NCI-H82 treated with DMSO at 0.1 percent for 48 hours (cell line): ENCODE results near the gene CXCL16.
A peak's percentile ranks its signal among the peaks of the same experiment; 100 is the strongest.

Source experiments
- DNase-seq: peaks from one replicate; lab custom pipeline; 2025; ENCODE audit not compliant: unreplicated experiment; lab: John Stamatoyannopoulos, UW

Gene CXCL16

GRCh38 chr17:4739122-4740024 lies at the start of gene CXCL16, which contains the start of gene ZMYND15:
CXCL16 (minus strand) TSS chr17:4739928; CDS start chr17:4739339, 589 bp downstream.
ZMYND15 (plus strand) TSS chr17:4739833; CDS start chr17:4740549, 716 bp downstream.
- no peak for DNase-seq

- no peak for DNase-seq
Measured at GRCh38 chr17:4788807-4789700, 49.3 kb upstream of the CXCL16 start, which contains the start of gene GLTPD2. GLTPD2 (plus strand) TSS chr17:4788964; CDS start chr17:4789012, 48 bp downstream.

GRCh38 chr17:4788159-4788806 lies 48.6 kb upstream of the CXCL16 start:
- DNase-seq, result no peak

- DNase-seq, result no peak
Measured at GRCh38 chr17:4786516-4786915, 46.8 kb upstream of the CXCL16 start.

- DNase-seq, result peak; percentile 79
Measured at GRCh38 chr17:4786106-4786511, 46.4 kb upstream of the CXCL16 start, which contains the start of gene VMO1. VMO1 (minus strand) TSS chr17:4786364; CDS start chr17:4786352, 12 bp downstream.

- no peak for DNase-seq
Measured at GRCh38 chr17:4785311-4786105, 45.8 kb upstream of the CXCL16 start.

- DNase-seq, result no peak
Measured at GRCh38 chr17:4782652-4783051, 42.9 kb upstream of the CXCL16 start.

- no peak for DNase-seq
Measured at GRCh38 chr17:4780325-4780955, 40.7 kb upstream of the CXCL16 start.

- no peak for DNase-seq
Measured at GRCh38 chr17:4777969-4778760, 38.4 kb upstream of the CXCL16 start.

- DNase-seq, result no peak
Measured at GRCh38 chr17:4772235-4772613, 32.5 kb upstream of the CXCL16 start.

- DNase-seq, result no peak
Measured at GRCh38 chr17:4771519-4772234, 31.9 kb upstream of the CXCL16 start, which contains the start of gene TM4SF5. TM4SF5 (plus strand) TSS chr17:4771886; CDS start chr17:4771923, 37 bp downstream.

- DNase-seq, result no peak
Measured at GRCh38 chr17:4769628-4770027, 29.9 kb upstream of the CXCL16 start.

GRCh38 chr17:4768298-4768697 lies 28.6 kb upstream of the CXCL16 start:
- DNase-seq, result no peak

- DNase-seq, result no peak
Measured at GRCh38 chr17:4766723-4767122, 27.0 kb upstream of the CXCL16 start.

GRCh38 chr17:4766201-4766600 lies 26.5 kb upstream of the CXCL16 start:
- DNase-seq, result no peak

- DNase-seq, result no peak
Measured at GRCh38 chr17:4764595-4764994, 24.9 kb upstream of the CXCL16 start.

- no peak for DNase-seq
Measured at GRCh38 chr17:4759776-4760236, 20.1 kb upstream of the CXCL16 start.

- DNase-seq, result no peak
Measured at GRCh38 chr17:4753392-4753791, 13.7 kb upstream of the CXCL16 start.
